ENCODE data around the gene SIGLEC7. TPM values are rescaled to one million over a fixed set of nuclear protein-coding genes. Genes with fewer than 3 reads are reported as not detected.
A peak's percentile ranks its signal among the peaks of the same experiment; 100 is the strongest.

Gene SIGLEC7
- total and polyA plus RNA-seq, 10 donors = 6.8 to 59.9 (median 26.5) TPM

- Histone ChIP-seq H3K36me3 (no peaks in the 10 kb centered on the region), H3K9me3 (no peaks in the 10 kb centered on the region)
- intact Hi-C loops (cut with DNase I; ENCODE audit: low total_unique reads) = no loop called here
These were observed 37.2 kb downstream of the SIGLEC7 start for GRCh38 chr19:51179256-51179655.

GRCh38 chr19:51181377-51181912, 39.3 kb downstream of the SIGLEC7 start:
- Histone ChIP-seq H3K27me3 (replicated peaks in 1 of 7) (peaks cover 0 to 48% (median 11%) of the 10 kb centered on the region in 7 donors), H3K9me3 (no peaks in the 10 kb centered on the region), H3K4me3 (no peak overlapping the region), H3K4me1 (peaks cover 0 to 8% (median 0%) of the 10 kb centered on the region in 6 donors), H3K36me3 (no peaks in the 10 kb centered on the region), H3K27ac (no peak overlapping the region)
- TF ChIP-seq CTCF (IDR thresholded peaks at IDR 0.05 in 8 of 11, conservative IDR thresholded peaks at IDR 0.05 in 3 of 11) = no peak
- no peak for TF ChIP-seq POLR2AphosphoS5 (IDR thresholded peaks at IDR 0.05)
- intact Hi-C loops (cut with DNase I; ENCODE audit: low total_unique reads) = no loop called here
- no peak for DNase-seq
- WGBS, 5 donors = 81 to 97% (median 95%) methylated on average over 2 to 39 of the region's 39 CpGs

More at GRCh38 chr19:51179256-51179655, 37.2 kb downstream of the SIGLEC7 start:
- Histone ChIP-seq H3K4me1 (peaks cover 0 to 8% (median 0%) of the 10 kb centered on the region in 6 donors), H3K27me3 (replicated peaks in 1 of 7) (peaks cover 0 to 26% (median 8%) of the 10 kb centered on the region in 7 donors), H3K27ac (no peak overlapping the region), H3K4me3 (no peak overlapping the region)
- no peak for TF ChIP-seq POLR2A (IDR thresholded peaks at IDR 0.05)
- TF ChIP-seq POLR2AphosphoS5 (IDR thresholded peaks at IDR 0.05) = no peak
- TF ChIP-seq CTCF (IDR thresholded peaks at IDR 0.05 in 8 of 11, conservative IDR thresholded peaks at IDR 0.05 in 3 of 11) = no peak
- 27 to 41% (median 33%) methylated on average over 1 of the region's 1 CpG for WGBS, 5 donors
- DNase-seq = no peak

GRCh38 chr19:51181913-51182419, 39.9 kb downstream of the SIGLEC7 start:
- no peaks in the 10 kb centered on the region for H3K36me3 ChIP-seq
- no peak overlapping the region for H3K27ac ChIP-seq
- TF ChIP-seq POLR2A (IDR thresholded peaks at IDR 0.05) = no peak
- TF ChIP-seq POLR2AphosphoS5 (IDR thresholded peaks at IDR 0.05) = no peak
- no peak for TF ChIP-seq CTCF (IDR thresholded peaks at IDR 0.05 in 8 of 11, conservative IDR thresholded peaks at IDR 0.05 in 3 of 11)
- H3K4me1 ChIP-seq = peaks cover 0 to 8% (median 0%) of the 10 kb centered on the region in 6 donors
- peaks cover 0 to 52% (median 11%) of the 10 kb centered on the region in 7 donors for H3K27me3 ChIP-seq (replicated peaks in 1 of 7)
- WGBS, 5 donors = 55 to 80% (median 63%) methylated on average over 30 to 31 of the region's 31 CpGs
- no peaks in the 10 kb centered on the region for H3K9me3 ChIP-seq
- DNase-seq = peak; percentile 70
- H3K4me3 ChIP-seq = no peak overlapping the region
- intact Hi-C loops (cut with DNase I; ENCODE audit: low total_unique reads) = no loop called here

- Histone ChIP-seq H3K27ac (no peak overlapping the region), H3K4me3 (no peak overlapping the region), H3K36me3 (no peaks in the 10 kb centered on the region), H3K9me3 (no peaks in the 10 kb centered on the region), H3K4me1 (peaks cover 0 to 8% (median 0%) of the 10 kb centered on the region in 6 donors), H3K27me3 (replicated peaks in 1 of 7) (peaks cover 0 to 60% (median 11%) of the 10 kb centered on the region in 7 donors)
- no peak for DNase-seq
- intact Hi-C loops (cut with DNase I; ENCODE audit: low total_unique reads) = no loop called here
- no peak for TF ChIP-seq CTCF (IDR thresholded peaks at IDR 0.05 in 8 of 11, conservative IDR thresholded peaks at IDR 0.05 in 3 of 11)
- no peak for TF ChIP-seq POLR2A (IDR thresholded peaks at IDR 0.05)
- TF ChIP-seq POLR2AphosphoS5 (IDR thresholded peaks at IDR 0.05) = no peak
- WGBS, 5 donors = 58 to 76% (median 71%) methylated on average over 8 of the region's 8 CpGs
These were observed 41.5 kb downstream of the SIGLEC7 start for GRCh38 chr19:51183629-51184028.

All from spleen (tissue), 11 donors.